Transverse colon (tissue), 4 donors: ENCODE measurements around the gene MEGF9. TPM values are rescaled to one million over a fixed set of nuclear protein-coding genes. Genes with fewer than 3 reads are reported as not detected.
A peak's percentile ranks its signal among the peaks of the same experiment; 100 is the strongest.

ENCODE experiments used
- DNase-seq: peaks from one replicate; pipeline ENCODE4 v3.0.0-alpha.2; 2019
- H3K27ac ChIP-seq, 4 donors: fragments of 200-600 bp; sonication (generic); 2 replicates each; pipeline ENCODE4 v1.5.1; 2016 to 2018; ENCODE audit warnings: inconsistent platforms in 4 of 4
- H3K27me3 ChIP-seq: fragments of 200-600 bp; sonication (generic); 2 replicates; pipeline ENCODE4 v1.5.1; 2017; ENCODE audit warnings: inconsistent platforms
- H3K36me3 ChIP-seq, 4 donors: fragments of 200-600 bp; sonication (generic); 2 replicates each; pipeline ENCODE4 v1.5.1; 2017 to 2019; ENCODE audit warnings: inconsistent platforms in 4 of 4
- H3K4me1 ChIP-seq, 4 donors: fragments of 200-600 bp; sonication (generic); 2 replicates each; pipeline ENCODE4 v1.5.1; 2017 to 2020; ENCODE audit warnings: inconsistent platforms in 4 of 4
- H3K4me3 ChIP-seq, 4 donors: fragments of 200-600 bp; sonication (generic); 1 replicate in 1 of 4; 2 replicates in 3 of 4; pipeline versions ENCODE4 v1.5.1 to v1.6.1; 2017 to 2019; ENCODE audit warnings: inconsistent platforms in 4 of 4
- H3K9me3 ChIP-seq, 2 donors: fragments of 200-600 bp; sonication (generic); 2 replicates each; pipeline ENCODE4 v1.5.1; 2017 to 2019; ENCODE audit warnings: inconsistent platforms in 2 of 2
- CTCF ChIP-seq, 5 experiments: fragments of 200-600 bp in 3 of 5; fragments of 450-650 bp in 2 of 5; sonication (generic) in 3 of 5; IDR thresholded peaks; 1 replicate in 2 of 5; 2 replicates in 3 of 5; pipeline ENCODE4 v1.5.1; 2016 to 2017; ENCODE audit warnings: antibody characterized with exemption in 5 of 5, inconsistent platforms in 3 of 5, mild to moderate bottlenecking in 2 of 5, moderate library complexity in 1 of 5
- EP300 ChIP-seq: sonication (generic); formaldehyde crosslinking; IDR thresholded peaks from one replicate; pipeline ENCODE4 v1.6.1; 2017; ENCODE audit warnings: antibody characterized with exemption, low read depth
- POLR2A ChIP-seq: fragments of 450-650 bp; IDR thresholded peaks from one replicate; pipeline ENCODE4 v1.6.1; 2016; ENCODE audit warnings: antibody characterized with exemption, mild to moderate bottlenecking, moderate library complexity
- POLR2AphosphoS5 ChIP-seq, 3 donors: sonication (generic); formaldehyde crosslinking; IDR thresholded peaks; one replicate each; pipeline ENCODE4 v1.6.1; 2016; ENCODE audit warnings: antibody characterized with exemption in 3 of 3
- WGBS, 2 donors: methylation state at CpG; one replicate each; pipeline ENCODE4 v1.1.5; 2018; ENCODE audit warnings: low coverage in 1 of 2; 5-methylcytosine and 5-hydroxymethylcytosine counted together
- in situ Hi-C, 4 donors: fragments of 200-750 bp; cut with MboI; loops; one replicate each; pipeline versions ENCODE4 v1.15.0 to v1.15.1; 2017; ENCODE audit warnings: low sequenced_read_pairs in 3 of 4, low pct_ligation_motif_present in 1 of 4, low pct_unique_long_range_greater_than_20kb in 1 of 4
- intact Hi-C: fragments of 100-400 bp; cut with DNase I; formaldehyde crosslinking; loops from one replicate; pipeline ENCODE4 v1.15.1; 2023; ENCODE audit warnings: low total_unique reads
- total RNA-seq, 4 donors: library from RNA; depleted of rRNA; stranded (reverse); fragments of >200 nt; gene quantifications; one replicate each; pipeline ENCODE4 v1.1.0, GENCODE V29; 2016

MEGF9 gene
- total RNA-seq, 4 donors from 2014 or later, result 6.7 to 17.9 (median 12.7) TPM

- intact Hi-C loops (loop anchor here (5.0 kb wide), 1 partner anchor 224 kb away; no protein-coding TSS in a partner anchor), in situ Hi-C loops (no loop called here)
- no peaks in the 10 kb centered on the region for H3K9me3 ChIP-seq
- no peaks in the 10 kb centered on the region for H3K27me3 ChIP-seq
- DNase-seq, result no peak
- H3K4me1 ChIP-seq, result peaks cover 15 to 51% (median 28%) of the 10 kb centered on the region in 4 donors
- TF ChIP-seq POLR2A (no peak), CTCF (IDR thresholded peaks at IDR 0.05) (peak in 1 of 5 experiments; percentile 14), POLR2AphosphoS5 (IDR thresholded peaks at IDR 0.05) (no peak), EP300 (no peak)
- H3K27ac ChIP-seq, result peak overlapping the region in 3 of 4 donors; percentile 82 to 89 (median 84)
- no peak overlapping the region for H3K4me3 ChIP-seq
- H3K36me3 ChIP-seq, result no peaks in the 10 kb centered on the region
Measured at GRCh38 chr9:120711354-120711753, 2.9 kb downstream of the MEGF9 start.

- peak overlapping the region; percentile 64 to 84 (median 76) for H3K27ac ChIP-seq
- 54 to 60% methylated on average over 8 to 10 of the region's 10 CpGs for WGBS, 2 donors
- peaks cover 14 to 47% (median 27%) of the 10 kb centered on the region in 4 donors for H3K4me1 ChIP-seq
- H3K36me3 ChIP-seq, result no peaks in the 10 kb centered on the region
- TF ChIP-seq POLR2A (no peak), POLR2AphosphoS5 (IDR thresholded peaks at IDR 0.05) (peak in 2 of 3 donors; percentile 20 to 23)
- H3K27me3 ChIP-seq, result no peaks in the 10 kb centered on the region
- in situ Hi-C loops (no loop called here), intact Hi-C loops (loop anchor here (5.0 kb wide), 1 partner anchor 223 kb away; no protein-coding TSS in a partner anchor)
- no peaks in the 10 kb centered on the region for H3K9me3 ChIP-seq
- H3K4me3 ChIP-seq, result peak overlapping the region in 3 of 4 donors; percentile 5 to 40 (median 18)
- DNase-seq, result no peak
Measured at GRCh38 chr9:120710110-120710981, 3.9 kb downstream of the MEGF9 start.

- WGBS, 2 donors, result 78 to 90% methylated on average over 6 of the region's 6 CpGs
- H3K27ac ChIP-seq, result no peak overlapping the region
- TF ChIP-seq POLR2A, result no peak
- no peak for TF ChIP-seq CTCF (IDR thresholded peaks at IDR 0.05)
- TF ChIP-seq EP300, result no peak
- DNase-seq, result no peak
- no peaks in the 10 kb centered on the region for H3K9me3 ChIP-seq
- peaks cover 9 to 41% (median 21%) of the 10 kb centered on the region in 4 donors for H3K4me1 ChIP-seq
- H3K4me3 ChIP-seq, result no peak overlapping the region
- in situ Hi-C loops (no loop called here), intact Hi-C loops (no loop called here)
- H3K36me3 ChIP-seq, result no peaks in the 10 kb centered on the region
- H3K27me3 ChIP-seq, result no peaks in the 10 kb centered on the region
Measured at GRCh38 chr9:120708526-120709224, 5.6 kb downstream of the MEGF9 start.

GRCh38 chr9:120707170-120707569, 7.1 kb downstream of the MEGF9 start:
- Histone ChIP-seq H3K4me3 (no peak overlapping the region), H3K27me3 (no peaks in the 10 kb centered on the region), H3K36me3 (no peaks in the 10 kb centered on the region), H3K9me3 (no peaks in the 10 kb centered on the region), H3K4me1 (peaks cover 9 to 26% (median 13%) of the 10 kb centered on the region in 4 donors), H3K27ac (no peak overlapping the region)
- 89 to 90% methylated on average over 1 to 2 of the region's 2 CpGs for WGBS, 2 donors
- DNase-seq, result no peak
- intact Hi-C loops, result no loop called here
- in situ Hi-C loops, result no loop called here
- no peak for TF ChIP-seq POLR2AphosphoS5 (IDR thresholded peaks at IDR 0.05)
- TF ChIP-seq EP300, result no peak
- TF ChIP-seq CTCF (IDR thresholded peaks at IDR 0.05), result no peak
- no peak for TF ChIP-seq POLR2A
